Suprapubic skin (tissue), 4 donors: ENCODE data around the gene PCNX1. TPM values are rescaled to one million over a fixed set of nuclear protein-coding genes. Genes with fewer than 3 reads are reported as not detected.
"Not testable (repeated sequence)": the region's sequence is repeated elsewhere in the genome, so short reads cannot be mapped to it uniquely, and the experiment has no call there.

ENCODE experiments used
- DNase-seq, 2 donors: peaks; one replicate each; pipeline ENCODE4 v3.0.0-alpha.2; 2019; ENCODE audit warnings: low spot score in 2 of 2
- H3K27ac ChIP-seq: fragments of 200-600 bp; sonication (generic); one replicate; pipeline ENCODE4 v1.5.1; 2019
- H3K27me3 ChIP-seq: fragments of 200-600 bp; sonication (generic); one replicate; pipeline ENCODE4 v1.5.1; 2019
- H3K36me3 ChIP-seq: fragments of 200-600 bp; sonication (generic); one replicate; pipeline ENCODE4 v1.5.1; 2019
- H3K4me1 ChIP-seq: fragments of 200-600 bp; sonication (generic); one replicate; pipeline ENCODE4 v1.5.1; 2019
- H3K4me3 ChIP-seq: fragments of 200-600 bp; sonication (generic); one replicate; pipeline ENCODE4 v1.5.1; 2019; ENCODE audit warnings: mild to moderate bottlenecking
- H3K9me3 ChIP-seq: fragments of 200-600 bp; sonication (generic); one replicate; pipeline ENCODE4 v1.5.1; 2019
- EP300 ChIP-seq: sonication (generic); formaldehyde crosslinking; IDR thresholded peaks from one replicate; pipeline ENCODE4 v1.6.1; 2017; ENCODE audit warnings: antibody characterized with exemption
- POLR2A ChIP-seq, 2 donors: fragments of 450-650 bp; IDR thresholded peaks; one replicate each; pipeline ENCODE4 v1.6.1; 2017; ENCODE audit warnings: antibody characterized with exemption in 2 of 2, mild to moderate bottlenecking in 2 of 2, moderate library complexity in 2 of 2
- POLR2AphosphoS5 ChIP-seq, 3 donors: sonication (generic); formaldehyde crosslinking; IDR thresholded peaks; one replicate each; pipeline ENCODE4 v1.6.1; 2017; ENCODE audit warnings: antibody characterized with exemption in 3 of 3
- WGBS: methylation state at CpG from one replicate; pipeline ENCODE4 v1.1.5; 2018; 5-methylcytosine and 5-hydroxymethylcytosine counted together
- total RNA-seq, 4 donors: library from RNA; depleted of rRNA; stranded (reverse); fragments of >200 nt; gene quantifications; one replicate each; pipeline ENCODE4 v1.1.0, GENCODE V29; 2016
- TF ChIP-seq, protein P1 (sequence below), 2 donors: fragments of 200-600 bp in 1 of 2; fragments of 450-650 bp in 1 of 2; sonication (generic) in 1 of 2; IDR thresholded peaks; one replicate each; pipeline ENCODE4 v1.5.1; 2016 to 2019; ENCODE audit warnings: antibody characterized with exemption in 2 of 2, mild to moderate bottlenecking in 1 of 2, moderate library complexity in 1 of 2

PCNX1 gene
- total RNA-seq: 10 to 100 TPM; 22.0 to 95.4 (median 29.7) TPM

DNA sequence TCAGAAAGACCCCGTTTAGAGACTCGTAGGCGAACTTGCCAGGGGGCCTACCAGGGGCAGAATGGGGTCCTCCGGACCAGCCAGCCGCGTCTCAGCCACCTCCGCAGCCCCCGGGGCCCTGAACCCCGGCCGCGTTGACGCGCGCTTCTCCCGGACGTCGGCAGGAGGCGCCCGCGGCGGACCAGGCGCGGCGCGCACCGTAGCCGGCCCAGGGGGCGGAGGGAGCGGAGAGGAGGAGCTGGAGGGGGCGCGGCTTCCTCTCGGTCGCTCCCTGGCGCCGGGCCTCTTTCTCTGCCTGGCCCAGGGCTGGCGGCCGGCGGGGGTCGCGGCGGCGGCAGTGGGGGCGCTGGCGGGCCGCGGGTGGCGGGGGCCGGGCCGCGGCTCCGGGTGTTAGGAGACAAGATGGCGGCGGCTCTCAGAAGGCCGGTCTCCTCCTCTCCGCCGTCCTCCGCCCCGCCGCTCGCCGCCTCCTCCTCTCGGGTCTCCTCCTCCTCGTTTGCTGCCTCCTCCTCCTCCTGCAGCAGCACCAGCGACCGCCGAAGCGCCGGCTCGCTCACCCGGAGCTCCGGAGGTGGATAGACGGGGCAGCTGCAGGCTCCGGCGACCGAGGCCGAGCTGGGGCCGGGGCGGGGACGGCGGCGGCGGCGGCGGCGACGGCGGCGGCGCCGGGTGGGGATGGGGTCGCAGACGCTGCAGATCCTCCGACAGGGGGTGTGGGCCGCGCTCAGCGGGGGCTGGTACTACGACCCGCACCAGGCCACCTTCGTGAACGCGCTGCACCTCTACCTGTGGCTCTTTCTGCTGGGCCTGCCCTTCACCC, at the start of gene PCNX1:
PCNX1 (plus strand) TSS at position 284 of the 820 bp plus-strand sequence; CDS start at position 676, 392 bp downstream.
- Histone ChIP-seq H3K27ac (peak within 1 kb of the TSS; percentile 96), H3K36me3 (no peaks in the 10 kb centered on the region), H3K9me3 (no peaks in the 10 kb centered on the region), H3K4me1 (peaks cover 42% of the 10 kb centered on the region), H3K27me3 (no peaks in the 10 kb centered on the region), H3K4me3 (peak within 1 kb of the TSS; percentile 100)
- 1% methylated on average over 9 of the region's 101 CpGs for WGBS
- TF ChIP-seq POLR2A (IDR thresholded peaks at IDR 0.05): peak in 1 of 2 donors; percentile 38
- TF ChIP-seq, protein P1, sequence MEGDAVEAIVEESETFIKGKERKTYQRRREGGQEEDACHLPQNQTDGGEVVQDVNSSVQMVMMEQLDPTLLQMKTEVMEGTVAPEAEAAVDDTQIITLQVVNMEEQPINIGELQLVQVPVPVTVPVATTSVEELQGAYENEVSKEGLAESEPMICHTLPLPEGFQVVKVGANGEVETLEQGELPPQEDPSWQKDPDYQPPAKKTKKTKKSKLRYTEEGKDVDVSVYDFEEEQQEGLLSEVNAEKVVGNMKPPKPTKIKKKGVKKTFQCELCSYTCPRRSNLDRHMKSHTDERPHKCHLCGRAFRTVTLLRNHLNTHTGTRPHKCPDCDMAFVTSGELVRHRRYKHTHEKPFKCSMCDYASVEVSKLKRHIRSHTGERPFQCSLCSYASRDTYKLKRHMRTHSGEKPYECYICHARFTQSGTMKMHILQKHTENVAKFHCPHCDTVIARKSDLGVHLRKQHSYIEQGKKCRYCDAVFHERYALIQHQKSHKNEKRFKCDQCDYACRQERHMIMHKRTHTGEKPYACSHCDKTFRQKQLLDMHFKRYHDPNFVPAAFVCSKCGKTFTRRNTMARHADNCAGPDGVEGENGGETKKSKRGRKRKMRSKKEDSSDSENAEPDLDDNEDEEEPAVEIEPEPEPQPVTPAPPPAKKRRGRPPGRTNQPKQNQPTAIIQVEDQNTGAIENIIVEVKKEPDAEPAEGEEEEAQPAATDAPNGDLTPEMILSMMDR (IDR thresholded peaks at IDR 0.05): peak; percentile 49 to 92
- no peak for TF ChIP-seq EP300
- DNase-seq: peak; percentile 93 to 95

DNA sequence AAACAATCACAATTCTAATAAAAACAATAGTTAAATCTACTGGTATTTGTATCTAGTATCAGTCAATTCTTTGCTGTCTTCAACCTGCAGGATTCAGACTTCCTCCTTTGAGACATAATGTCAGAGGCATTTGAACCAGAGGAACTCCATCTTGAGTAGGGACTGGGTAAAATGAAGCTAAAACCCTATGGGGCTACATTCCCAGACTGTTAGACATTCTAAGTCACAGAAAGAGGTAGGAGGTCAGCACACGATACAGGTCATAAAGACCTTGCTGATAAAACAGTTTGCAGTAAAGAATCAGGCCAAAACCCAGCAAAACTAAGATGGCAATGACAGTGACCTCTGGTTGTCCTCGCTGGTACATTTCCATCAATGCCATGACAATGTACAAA, 49.8 kb upstream of the PCNX1 start:
- Histone ChIP-seq H3K9me3 (no peaks in the 10 kb centered on the region), H3K4me1 (no peaks in the 10 kb centered on the region), H3K36me3 (no peaks in the 10 kb centered on the region), H3K27me3 (no peaks in the 10 kb centered on the region), H3K4me3 (no peak overlapping the region), H3K27ac (no peak overlapping the region)
- TF ChIP-seq EP300: no peak
- TF ChIP-seq, protein P1 (IDR thresholded peaks at IDR 0.05): no peak
- no peak for TF ChIP-seq POLR2AphosphoS5 (IDR thresholded peaks at IDR 0.05)
- TF ChIP-seq POLR2A (IDR thresholded peaks at IDR 0.05): no peak
- no peak for DNase-seq
- 92% methylated on average over 2 of the region's 2 CpGs for WGBS

DNA sequence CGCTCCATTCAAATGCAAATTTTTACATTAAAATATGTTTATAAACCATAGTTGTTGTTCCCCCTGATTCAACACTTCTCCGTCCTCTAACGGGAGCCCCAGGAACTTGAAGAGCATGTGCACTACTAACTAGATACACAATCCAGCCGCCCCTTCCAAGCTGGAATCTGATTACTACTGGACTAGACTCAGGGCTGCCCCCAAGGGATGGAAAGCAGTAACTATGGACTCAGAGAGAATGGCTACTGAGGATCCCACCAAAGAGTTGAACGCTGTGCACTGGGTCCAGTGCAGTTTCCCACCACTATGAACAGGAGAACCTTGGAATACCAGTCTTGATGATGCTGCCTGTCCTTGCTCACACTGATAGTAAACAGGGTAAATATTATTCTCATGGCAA, 48.6 kb upstream of the PCNX1 start:
- no peak for DNase-seq
- Histone ChIP-seq H3K4me1 (no peaks in the 10 kb centered on the region), H3K4me3 (no peak overlapping the region), H3K36me3 (no peaks in the 10 kb centered on the region), H3K27me3 (no peaks in the 10 kb centered on the region), H3K9me3 (no peaks in the 10 kb centered on the region), H3K27ac (no peak overlapping the region)
- TF ChIP-seq, protein P1 (IDR thresholded peaks at IDR 0.05): no peak
- TF ChIP-seq POLR2AphosphoS5 (IDR thresholded peaks at IDR 0.05): no peak
- no peak for TF ChIP-seq EP300
- TF ChIP-seq POLR2A (IDR thresholded peaks at IDR 0.05): no peak
- 89% methylated on average over 5 of the region's 5 CpGs for WGBS

DNA sequence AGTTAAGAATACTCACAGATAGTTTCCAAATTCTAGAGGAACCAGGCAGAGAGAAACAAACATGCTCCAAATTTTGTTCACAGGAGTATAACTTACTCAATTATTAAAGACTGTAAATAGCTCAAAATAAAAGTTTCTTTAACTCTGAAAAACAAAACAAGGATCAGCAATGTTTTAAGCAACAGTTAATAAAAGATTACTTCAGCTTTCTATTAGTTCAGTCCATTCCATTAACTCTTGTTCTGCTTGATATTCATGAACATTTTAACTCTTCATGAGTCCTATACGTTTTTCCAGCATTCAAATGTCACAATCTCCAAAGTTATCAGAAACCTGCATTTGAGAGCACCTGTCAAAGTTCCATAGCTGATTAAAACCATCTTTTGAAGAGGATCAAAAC, 40.3 kb upstream of the PCNX1 start:
- H3K4me1 ChIP-seq: not testable (repeated sequence)

DNA sequence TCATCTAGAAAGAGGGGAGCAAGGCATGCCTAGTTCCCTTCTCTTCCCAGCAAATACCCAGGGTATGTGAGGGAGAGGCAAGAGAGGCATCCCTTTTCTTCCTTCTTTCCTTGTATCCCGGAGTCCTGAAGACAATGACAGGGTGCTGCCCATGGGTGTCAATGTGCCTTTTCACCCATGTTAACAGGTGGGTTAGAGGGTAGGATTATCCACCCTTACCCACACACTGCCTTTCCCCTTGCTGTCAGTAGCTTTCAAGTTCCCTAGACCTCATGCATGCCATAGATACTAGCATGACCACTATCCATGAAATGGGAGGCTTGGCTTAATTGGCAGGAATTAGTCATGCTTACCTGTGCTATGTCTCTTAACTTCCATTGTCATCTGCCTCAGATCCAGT, 36.3 kb upstream of the PCNX1 start:
- Histone ChIP-seq H3K36me3 (no peaks in the 10 kb centered on the region), H3K27me3 (no peaks in the 10 kb centered on the region), H3K4me1 (no peaks in the 10 kb centered on the region), H3K4me3 (no peak overlapping the region), H3K9me3 (peaks cover 11% of the 10 kb centered on the region), H3K27ac (no peak overlapping the region)
- TF ChIP-seq POLR2AphosphoS5 (IDR thresholded peaks at IDR 0.05) (no peak), EP300 (no peak), POLR2A (IDR thresholded peaks at IDR 0.05) (no peak)
- TF ChIP-seq, protein P1 (IDR thresholded peaks at IDR 0.05): no peak
- 88% methylated on average over 1 of the region's 1 CpG for WGBS
- no peak for DNase-seq

More for the DNA sequence above, 40.3 kb upstream of the PCNX1 start:
- H3K36me3 ChIP-seq, H3K27me3 ChIP-seq, H3K27ac ChIP-seq, H3K4me3 ChIP-seq, DNase-seq: not testable (repeated sequence)
- H3K9me3 ChIP-seq: peaks cover 11% of the 10 kb centered on the region
- WGBS: 79% methylated on average over 1 of the region's 1 CpG
